Measurements from ENCODE around the gene AP3D1.

DNA sequence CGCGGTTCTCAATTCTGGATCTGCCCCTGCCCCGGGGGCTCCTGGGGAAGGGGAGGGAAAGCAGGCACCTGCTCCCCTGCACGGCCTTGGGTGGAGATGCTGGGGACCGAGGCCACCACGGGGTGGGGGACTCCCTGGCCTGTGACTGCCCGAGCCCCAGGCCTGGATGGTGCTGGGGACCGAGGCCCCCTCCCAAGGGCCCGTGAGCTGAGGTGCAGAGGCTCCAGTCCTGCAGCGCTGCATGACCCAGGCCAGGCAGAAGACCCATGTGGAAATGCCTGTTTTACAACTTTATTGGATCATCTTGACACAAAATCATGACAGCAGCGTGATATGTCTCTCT, 50.7 kb downstream of the AP3D1 start:
- TF ChIP-seq, protein P1, sequence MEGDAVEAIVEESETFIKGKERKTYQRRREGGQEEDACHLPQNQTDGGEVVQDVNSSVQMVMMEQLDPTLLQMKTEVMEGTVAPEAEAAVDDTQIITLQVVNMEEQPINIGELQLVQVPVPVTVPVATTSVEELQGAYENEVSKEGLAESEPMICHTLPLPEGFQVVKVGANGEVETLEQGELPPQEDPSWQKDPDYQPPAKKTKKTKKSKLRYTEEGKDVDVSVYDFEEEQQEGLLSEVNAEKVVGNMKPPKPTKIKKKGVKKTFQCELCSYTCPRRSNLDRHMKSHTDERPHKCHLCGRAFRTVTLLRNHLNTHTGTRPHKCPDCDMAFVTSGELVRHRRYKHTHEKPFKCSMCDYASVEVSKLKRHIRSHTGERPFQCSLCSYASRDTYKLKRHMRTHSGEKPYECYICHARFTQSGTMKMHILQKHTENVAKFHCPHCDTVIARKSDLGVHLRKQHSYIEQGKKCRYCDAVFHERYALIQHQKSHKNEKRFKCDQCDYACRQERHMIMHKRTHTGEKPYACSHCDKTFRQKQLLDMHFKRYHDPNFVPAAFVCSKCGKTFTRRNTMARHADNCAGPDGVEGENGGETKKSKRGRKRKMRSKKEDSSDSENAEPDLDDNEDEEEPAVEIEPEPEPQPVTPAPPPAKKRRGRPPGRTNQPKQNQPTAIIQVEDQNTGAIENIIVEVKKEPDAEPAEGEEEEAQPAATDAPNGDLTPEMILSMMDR (IDR thresholded peaks at IDR 0.05; ENCODE audit: low read depth, low read length): no peak
- no peak for TF ChIP-seq EZH2phosphoT487 (IDR thresholded peaks at IDR 0.05; ENCODE audit: low read depth)

All from OCI-LY3 (cell line).